GM18867 (cell line): Measurements from ENCODE around the gene OR1S1.
"Not testable (repeated sequence)": the region's sequence is repeated elsewhere in the genome, so short reads cannot be mapped to it uniquely, and the experiment has no call there.

Experiments
- ATAC-seq: cut with Tn5 transposase; IDR thresholded peaks from one replicate; pipeline ENCODE4 v1.9.1; 2021; ENCODE audit warnings: mild to moderate bottlenecking, moderate library complexity; ENCODE audit not compliant: unreplicated experiment

Gene OR1S1

GRCh38 chr11:58212420-58212819, at the start of gene OR1S1:
Gene OR1S1, plus strand, starts transcription at chr11:58212720.
- ATAC-seq = not testable (repeated sequence)

GRCh38 chr11:58164389-58164788, 48.1 kb upstream of the OR1S1 start:
- no peak for ATAC-seq

GRCh38 chr11:58164990-58165389, 47.5 kb upstream of the OR1S1 start:
- no peak for ATAC-seq

GRCh38 chr11:58165504-58166106, 46.9 kb upstream of the OR1S1 start:
- no peak for ATAC-seq

GRCh38 chr11:58177409-58178054, 35.0 kb upstream of the OR1S1 start:
- no peak for ATAC-seq

GRCh38 chr11:58178444-58178843, 34.1 kb upstream of the OR1S1 start:
- no peak for ATAC-seq

GRCh38 chr11:58179648-58180047, 32.9 kb upstream of the OR1S1 start:
- ATAC-seq = no peak

- ATAC-seq = no peak
Measured at GRCh38 chr11:58186938-58187337, 25.6 kb upstream of the OR1S1 start.

- ATAC-seq = no peak
Measured at GRCh38 chr11:58188770-58189169, 23.8 kb upstream of the OR1S1 start, which contains the start of gene OR9Q2. Gene OR9Q2, plus strand, starts transcription at chr11:58189070. Its CDS starts 1,421 bp downstream, at chr11:58190491.

- ATAC-seq = no peak
Measured at GRCh38 chr11:58192229-58192628, 20.3 kb upstream of the OR1S1 start.

- no peak for ATAC-seq
Measured at GRCh38 chr11:58193391-58193790, 19.1 kb upstream of the OR1S1 start.

- no peak for ATAC-seq
Measured at GRCh38 chr11:58195939-58196338, 16.6 kb upstream of the OR1S1 start.

- no peak for ATAC-seq
Measured at GRCh38 chr11:58199271-58199670, 13.2 kb upstream of the OR1S1 start.

- no peak for ATAC-seq
Measured at GRCh38 chr11:58204042-58204441, 8.5 kb upstream of the OR1S1 start, which contains the start of gene OR1S2. Gene OR1S2, minus strand, starts transcription at chr11:58204142. Its CDS starts 0 bp downstream, at chr11:58204142.

GRCh38 chr11:58216476-58216875, 4.0 kb downstream of the OR1S1 start:
- no peak for ATAC-seq

- no peak for ATAC-seq
Measured at GRCh38 chr11:58222721-58223120, 10.2 kb downstream of the OR1S1 start.

GRCh38 chr11:58227956-58228615, 15.6 kb downstream of the OR1S1 start:
- no peak for ATAC-seq

GRCh38 chr11:58243954-58244353, 31.4 kb downstream of the OR1S1 start:
- no peak for ATAC-seq

- ATAC-seq = no peak
Measured at GRCh38 chr11:58254936-58255335, 42.4 kb downstream of the OR1S1 start.

- no peak for ATAC-seq
Measured at GRCh38 chr11:58259983-58260382, 47.5 kb downstream of the OR1S1 start.
